Measurements from ENCODE around the gene PDCL2. TPM values are rescaled to one million over a fixed set of nuclear protein-coding genes. Genes with fewer than 3 reads are reported as not detected.

Gene PDCL2
- total and polyA plus RNA-seq, 2 experiments from 2014 or later = not detected

DNA sequence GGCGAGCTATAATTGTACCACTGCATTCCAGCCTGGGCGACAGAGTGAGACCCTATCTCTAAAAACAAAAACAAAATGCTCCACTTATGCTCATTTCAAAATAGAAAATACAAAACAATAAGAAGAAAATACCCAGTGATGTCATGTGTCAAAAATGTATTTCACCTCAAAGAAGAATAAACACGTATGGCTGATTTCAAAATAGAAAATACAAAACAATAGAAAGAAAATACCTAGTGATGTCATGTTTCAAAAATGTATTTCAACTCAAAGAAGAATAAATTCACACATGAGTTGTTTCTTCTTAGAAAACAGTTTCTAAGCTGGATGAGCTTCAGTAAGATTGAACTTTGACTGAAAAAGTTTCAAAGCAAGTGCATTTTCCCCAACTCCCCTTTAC lies 20.3 kb upstream of the PDCL2 start:
- no peak for DNase-seq
- Histone ChIP-seq H3K4me3 (no peak overlapping the region), H3K4me2 (ENCODE audit: unreplicated experiment) (no peak overlapping the region), H3K79me2 (ENCODE audit: insufficient read depth) (no peaks in the 10 kb centered on the region), H3F3A (ENCODE audit: insufficient read depth) (peaks cover 11% of the 10 kb centered on the region), H4K20me1 (ENCODE audit: insufficient read depth) (no peaks in the 10 kb centered on the region), H3K9ac (no peak overlapping the region), H3K4me1 (ENCODE audit: insufficient read depth) (peaks cover 10% of the 10 kb centered on the region), H3K9me2 (ENCODE audit: insufficient read depth) (no peaks in the 10 kb centered on the region), H2AFZ (no peak overlapping the region), H3K36me3 (ENCODE audit: low read depth) (no peaks in the 10 kb centered on the region), H3K27me3 (replicated peaks; ENCODE audit: insufficient read depth) (no peaks in the 10 kb centered on the region), H3K9me3 (ENCODE audit: low read depth) (no peaks in the 10 kb centered on the region), H3K27ac (no peak overlapping the region)
- WGBS, 2 experiments (ENCODE audit: low coverage in 1 of 2, low lambda C conversion rate in 2 of 2, missing lambda C conversion rate in 2 of 2) = 73 to 81% methylated on average over 3 of the region's 3 CpGs
- in situ Hi-C loops (cut with MboI) = no loop called here
- TF ChIP-seq EZH2 (IDR thresholded peaks at IDR 0.05; ENCODE audit: insufficient read depth, poor library complexity, severe bottlenecking) (no peak), EZH2phosphoT487 (IDR thresholded peaks at IDR 0.05; ENCODE audit: insufficient read depth, low read depth) (no peak)

- Histone ChIP-seq H3K9ac (no peak overlapping the region), H3K9me2 (ENCODE audit: insufficient read depth) (no peaks in the 10 kb centered on the region), H3K4me2 (ENCODE audit: unreplicated experiment) (no peak overlapping the region), H3K4me1 (ENCODE audit: insufficient read depth) (peaks cover 10% of the 10 kb centered on the region), H3F3A (ENCODE audit: insufficient read depth) (peaks cover 11% of the 10 kb centered on the region), H4K20me1 (ENCODE audit: insufficient read depth) (no peaks in the 10 kb centered on the region), H3K27me3 (replicated peaks; ENCODE audit: insufficient read depth) (no peaks in the 10 kb centered on the region), H2AFZ (no peak overlapping the region), H3K4me3 (no peak overlapping the region), H3K79me2 (ENCODE audit: insufficient read depth) (no peaks in the 10 kb centered on the region), H3K27ac (no peak overlapping the region), H3K9me3 (ENCODE audit: low read depth) (no peaks in the 10 kb centered on the region), H3K36me3 (ENCODE audit: low read depth) (no peaks in the 10 kb centered on the region)
- no peak for DNase-seq
- TF ChIP-seq EZH2 (IDR thresholded peaks at IDR 0.05; ENCODE audit: insufficient read depth, poor library complexity, severe bottlenecking) (no peak), EZH2phosphoT487 (IDR thresholded peaks at IDR 0.05; ENCODE audit: insufficient read depth, low read depth) (no peak)
- in situ Hi-C loops (cut with MboI) = no loop called here
- 91 to 92% methylated on average over 3 of the region's 3 CpGs for WGBS, 2 experiments (ENCODE audit: low coverage in 1 of 2, low lambda C conversion rate in 2 of 2, missing lambda C conversion rate in 2 of 2)
These were observed 19.5 kb upstream of the PDCL2 start for GRCh38 chr4:55611358-55612059.

DNA sequence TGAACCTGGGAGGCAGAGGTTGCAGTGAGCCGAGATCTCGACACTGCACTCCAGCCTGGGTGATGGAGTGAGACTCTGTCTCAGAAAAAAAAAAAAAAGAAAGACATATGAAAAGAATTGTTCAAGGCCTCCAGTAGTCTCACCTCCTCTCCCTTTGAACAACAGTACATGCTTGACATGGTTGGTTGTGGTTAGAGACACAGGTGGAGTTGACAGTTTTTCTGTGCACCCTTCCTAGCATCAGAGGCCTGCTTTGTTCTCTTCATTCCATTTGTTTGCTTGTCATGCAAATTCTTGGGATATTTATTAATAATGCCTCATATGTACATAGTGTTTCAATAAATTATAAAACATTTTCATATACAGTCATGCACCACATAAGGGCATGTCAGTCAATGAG lies 18.3 kb upstream of the PDCL2 start:
- 91 to 95% methylated on average over 2 of the region's 2 CpGs for WGBS, 2 experiments (ENCODE audit: low coverage in 1 of 2, low lambda C conversion rate in 2 of 2, missing lambda C conversion rate in 2 of 2)
- H3K27ac ChIP-seq = no peak overlapping the region
- H3K4me3 ChIP-seq = no peak overlapping the region
- no peaks in the 10 kb centered on the region for H3K9me3 ChIP-seq (ENCODE audit: low read depth)
- no peak overlapping the region for H2AFZ ChIP-seq
- H3K4me1 ChIP-seq (ENCODE audit: insufficient read depth) = peaks cover 10% of the 10 kb centered on the region
- DNase-seq = no peak
- no peaks in the 10 kb centered on the region for H4K20me1 ChIP-seq (ENCODE audit: insufficient read depth)
- no peaks in the 10 kb centered on the region for H3K79me2 ChIP-seq (ENCODE audit: insufficient read depth)
- no peaks in the 10 kb centered on the region for H3K36me3 ChIP-seq (ENCODE audit: low read depth)
- no peak overlapping the region for H3K4me2 ChIP-seq (ENCODE audit: unreplicated experiment)
- no peaks in the 10 kb centered on the region for H3K27me3 ChIP-seq (replicated peaks; ENCODE audit: insufficient read depth)
- TF ChIP-seq EZH2 (IDR thresholded peaks at IDR 0.05; ENCODE audit: insufficient read depth, poor library complexity, severe bottlenecking) (no peak), EZH2phosphoT487 (IDR thresholded peaks at IDR 0.05; ENCODE audit: insufficient read depth, low read depth) (no peak)
- in situ Hi-C loops (cut with MboI) = no loop called here
- H3K9ac ChIP-seq = no peak overlapping the region
- peaks cover 11% of the 10 kb centered on the region for H3F3A ChIP-seq (ENCODE audit: insufficient read depth)
- no peaks in the 10 kb centered on the region for H3K9me2 ChIP-seq (ENCODE audit: insufficient read depth)

DNA sequence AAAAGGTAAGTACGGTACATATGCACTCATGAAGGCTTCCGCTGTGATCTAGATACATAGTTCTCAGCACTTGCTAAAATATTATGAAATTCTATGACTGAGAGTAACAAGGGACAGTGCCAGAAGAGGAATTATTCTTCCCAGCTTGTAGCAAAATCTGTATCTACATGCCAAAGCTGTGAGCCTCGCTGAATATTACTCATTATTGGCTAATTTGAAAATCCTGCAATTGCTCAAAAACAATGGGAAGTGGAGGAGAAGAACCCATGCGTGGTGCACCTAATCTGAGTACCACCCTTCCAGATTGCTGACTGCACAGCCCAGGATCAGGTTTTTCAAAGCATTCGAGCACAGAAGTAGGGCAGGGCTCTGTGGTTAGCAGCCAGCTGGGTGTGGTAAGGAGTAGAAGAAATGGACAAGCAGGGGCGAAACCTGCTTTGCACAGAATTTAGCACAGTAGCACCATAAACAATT lies 17.4 kb upstream of the PDCL2 start:
- no peak for TF ChIP-seq EZH2phosphoT487 (IDR thresholded peaks at IDR 0.05; ENCODE audit: insufficient read depth, low read depth)
- TF ChIP-seq EZH2 (IDR thresholded peaks at IDR 0.05; ENCODE audit: insufficient read depth, poor library complexity, severe bottlenecking) = no peak
- 20 to 29% methylated on average over 6 of the region's 6 CpGs for WGBS, 2 experiments (ENCODE audit: low coverage in 1 of 2, low lambda C conversion rate in 2 of 2, missing lambda C conversion rate in 2 of 2)
- peaks cover 10% of the 10 kb centered on the region for H3K4me1 ChIP-seq (ENCODE audit: insufficient read depth)
- H3K9ac ChIP-seq = no peak overlapping the region
- H3K27ac ChIP-seq = no peak overlapping the region
- no peak overlapping the region for H3K4me3 ChIP-seq
- H2AFZ ChIP-seq = no peak overlapping the region
- no peaks in the 10 kb centered on the region for H3K9me3 ChIP-seq (ENCODE audit: low read depth)
- in situ Hi-C loops (cut with MboI) = no loop called here
- no peaks in the 10 kb centered on the region for H3K36me3 ChIP-seq (ENCODE audit: low read depth)
- H3K27me3 ChIP-seq (replicated peaks; ENCODE audit: insufficient read depth) = no peaks in the 10 kb centered on the region
- peaks cover 11% of the 10 kb centered on the region for H3F3A ChIP-seq (ENCODE audit: insufficient read depth)
- H4K20me1 ChIP-seq (ENCODE audit: insufficient read depth) = no peaks in the 10 kb centered on the region
- H3K9me2 ChIP-seq (ENCODE audit: insufficient read depth) = no peaks in the 10 kb centered on the region
- no peaks in the 10 kb centered on the region for H3K79me2 ChIP-seq (ENCODE audit: insufficient read depth)
- peak; percentile 85 for DNase-seq
- peak overlapping the region; percentile 51 for H3K4me2 ChIP-seq (ENCODE audit: unreplicated experiment)
